Stimulated activated memory B cell treated with anti-CD40 and anti-IgM and Interleukin-4, amounts not matched to agents 10 μg/mL and 1 μg/mL and 100 μg/mL, for 72 hours (primary cell): ENCODE data around the gene PARD3.

ENCODE experiments used
- ATAC-seq: fragments of 150-1000 bp; cut with Tn5 transposase; 2 replicates; pipeline ENCODE4 v1.10.0; 2021
- H3K27ac Mint-ChIP-seq: one replicate; pipeline ENCODE4 v1.8.0; 2022; ENCODE audit warnings: mild to moderate bottlenecking, mixed read lengths
- H3K27me3 Mint-ChIP-seq: one replicate; pipeline ENCODE4 v1.8.0; 2022; ENCODE audit warnings: mixed read lengths
- H3K36me3 Mint-ChIP-seq: one replicate; pipeline ENCODE4 v1.8.0; 2022; ENCODE audit warnings: mixed read lengths
- H3K4me1 Mint-ChIP-seq: one replicate; pipeline ENCODE4 v1.8.0; 2022; ENCODE audit warnings: mixed read lengths
- H3K4me3 Mint-ChIP-seq: one replicate; pipeline ENCODE4 v1.8.0; 2022; ENCODE audit warnings: mild to moderate bottlenecking, moderate library complexity, mixed read lengths
- H3K9me3 Mint-ChIP-seq: one replicate; pipeline ENCODE4 v1.8.0; 2022; ENCODE audit warnings: mixed read lengths

PARD3 gene

DNA sequence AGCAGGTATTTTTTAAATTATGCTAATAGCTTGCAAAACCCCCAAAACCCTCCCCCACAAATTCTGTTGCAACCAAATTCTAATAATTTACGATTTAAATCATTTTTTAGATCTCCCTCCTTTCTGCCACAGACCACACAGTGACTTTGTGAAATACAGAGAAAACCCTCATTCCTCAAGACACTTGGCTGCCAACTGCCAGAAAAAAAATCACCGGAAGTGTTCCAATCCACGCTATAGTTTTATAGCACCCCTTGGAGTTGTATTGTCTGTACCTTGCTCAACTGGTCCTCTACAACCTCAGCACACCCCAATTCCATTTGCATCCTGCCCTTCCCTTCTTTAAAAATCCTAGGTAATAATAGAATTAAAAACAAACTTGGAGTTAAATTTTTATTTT is 560.1 kb downstream of the PARD3 start:
- no peak overlapping the region for H3K4me3 Mint-ChIP-seq
- no peaks in the 10 kb centered on the region for H3K9me3 Mint-ChIP-seq
- H3K36me3 Mint-ChIP-seq, result no peaks in the 10 kb centered on the region
- H3K27me3 Mint-ChIP-seq, result no peaks in the 10 kb centered on the region
- no peak for ATAC-seq
- H3K27ac Mint-ChIP-seq, result no peak overlapping the region
- H3K4me1 Mint-ChIP-seq, result no peaks in the 10 kb centered on the region

DNA sequence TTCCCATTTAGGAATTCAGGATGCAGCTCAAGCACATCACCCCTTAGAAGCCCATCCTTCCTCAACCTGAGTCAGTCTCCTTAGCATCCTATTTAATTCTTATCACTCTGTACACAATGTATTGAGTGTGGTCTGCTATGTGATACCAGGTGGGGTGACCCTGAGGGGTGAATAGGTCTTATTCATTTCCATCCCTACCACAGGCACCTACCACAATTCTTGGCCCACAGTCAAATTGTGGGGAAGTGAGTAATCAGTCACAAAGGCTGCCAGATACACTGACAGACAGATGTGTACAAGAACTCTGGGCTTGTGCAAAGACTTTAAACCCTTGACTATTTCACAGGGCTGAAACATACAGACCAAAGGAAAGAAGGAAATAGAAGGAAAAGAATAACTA is 560.5 kb downstream of the PARD3 start:
- no peak overlapping the region for H3K27ac Mint-ChIP-seq
- H3K27me3 Mint-ChIP-seq, result no peaks in the 10 kb centered on the region
- no peak for ATAC-seq
- no peaks in the 10 kb centered on the region for H3K4me1 Mint-ChIP-seq
- no peak overlapping the region for H3K4me3 Mint-ChIP-seq
- H3K9me3 Mint-ChIP-seq, result no peaks in the 10 kb centered on the region
- no peaks in the 10 kb centered on the region for H3K36me3 Mint-ChIP-seq

DNA sequence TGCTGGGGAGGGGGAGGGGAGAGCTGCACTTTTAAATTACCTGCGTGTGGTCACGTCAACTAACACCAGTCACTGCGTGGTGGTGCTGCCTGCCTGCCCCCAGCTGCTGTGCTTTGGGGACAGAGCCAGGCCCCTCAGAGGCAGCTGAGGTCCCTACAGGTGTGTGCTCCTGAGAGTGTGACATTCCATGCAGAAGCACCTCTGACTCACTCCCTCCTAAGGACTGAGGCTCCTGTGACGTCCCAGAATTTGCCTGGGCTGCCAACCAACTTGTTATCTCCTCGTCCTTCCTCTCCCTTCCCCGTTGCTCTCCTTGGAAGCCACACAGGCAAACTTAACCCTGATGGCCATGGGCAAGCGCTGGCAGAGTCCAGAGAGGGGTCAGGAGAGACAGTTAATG is 563.0 kb downstream of the PARD3 start:
- Mint-ChIP-seq H3K9me3 (no peaks in the 10 kb centered on the region), H3K36me3 (no peaks in the 10 kb centered on the region), H3K4me3 (no peak overlapping the region), H3K27me3 (no peaks in the 10 kb centered on the region), H3K27ac (no peak overlapping the region), H3K4me1 (no peaks in the 10 kb centered on the region)
- no peak for ATAC-seq

DNA sequence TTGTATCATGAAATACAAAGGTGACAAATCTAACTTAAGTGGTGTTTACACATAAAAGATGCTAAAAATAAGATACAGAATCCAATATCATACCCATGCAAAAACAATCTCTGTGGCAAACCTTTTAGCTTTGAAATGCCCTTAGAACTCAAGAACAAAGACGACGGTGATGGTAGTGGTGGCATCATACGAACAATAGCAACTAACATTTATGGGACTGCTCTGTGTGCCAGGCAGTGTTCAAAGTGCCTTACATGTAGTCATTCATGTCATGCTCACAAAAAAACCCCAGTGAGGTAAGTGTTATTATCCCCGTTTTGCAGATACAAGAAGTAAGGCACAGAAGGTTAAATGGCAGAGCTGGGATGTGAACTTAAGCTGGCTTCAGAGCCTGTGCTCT is 563.9 kb downstream of the PARD3 start:
- ATAC-seq, result no peak
- Mint-ChIP-seq H3K27me3 (no peaks in the 10 kb centered on the region), H3K36me3 (no peaks in the 10 kb centered on the region), H3K27ac (no peak overlapping the region), H3K9me3 (no peaks in the 10 kb centered on the region), H3K4me1 (no peaks in the 10 kb centered on the region), H3K4me3 (no peak overlapping the region)

DNA sequence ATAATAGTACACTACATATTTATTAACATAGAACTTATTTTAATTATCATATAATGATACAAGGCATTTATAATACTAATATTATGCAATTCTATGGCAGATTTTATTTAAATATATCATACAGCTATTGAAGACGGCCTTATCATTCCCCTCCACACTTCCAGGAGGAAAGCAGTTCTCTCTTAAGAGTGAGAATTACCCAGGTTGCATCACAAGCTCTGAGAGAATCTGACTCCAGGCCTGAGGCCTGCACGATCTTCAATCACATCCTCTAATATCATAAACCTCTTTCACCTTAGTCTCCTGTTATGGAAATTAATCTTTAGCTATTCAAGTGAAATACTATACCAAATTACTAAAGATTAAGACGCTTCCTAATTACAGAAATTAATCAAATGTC is 564.4 kb downstream of the PARD3 start:
- ATAC-seq, result no peak
- Mint-ChIP-seq H3K4me1 (no peaks in the 10 kb centered on the region), H3K27me3 (no peaks in the 10 kb centered on the region), H3K9me3 (no peaks in the 10 kb centered on the region), H3K36me3 (no peaks in the 10 kb centered on the region), H3K27ac (no peak overlapping the region), H3K4me3 (no peak overlapping the region)

DNA sequence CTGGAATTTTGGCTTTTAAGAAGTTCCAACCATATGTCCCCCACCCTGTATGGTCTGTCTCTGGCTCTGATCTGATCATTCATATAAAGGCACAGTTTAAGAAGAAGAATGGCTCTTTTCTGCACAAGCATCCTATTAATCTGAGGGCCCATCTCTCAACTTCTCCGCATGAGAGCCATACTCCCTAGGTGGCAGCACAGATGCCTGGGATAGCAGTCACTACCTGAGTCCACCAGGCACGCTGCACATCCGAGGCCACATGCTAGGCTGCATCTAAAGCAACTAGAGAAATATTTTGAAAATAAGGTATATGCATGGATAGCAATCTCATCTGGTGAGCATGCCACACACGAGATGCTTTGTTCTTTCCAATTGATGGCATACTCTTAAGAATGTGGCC is 565.5 kb downstream of the PARD3 start:
- no peaks in the 10 kb centered on the region for H3K4me1 Mint-ChIP-seq
- H3K27me3 Mint-ChIP-seq, result no peaks in the 10 kb centered on the region
- H3K9me3 Mint-ChIP-seq, result no peaks in the 10 kb centered on the region
- H3K36me3 Mint-ChIP-seq, result no peaks in the 10 kb centered on the region
- no peak overlapping the region for H3K27ac Mint-ChIP-seq
- H3K4me3 Mint-ChIP-seq, result no peak overlapping the region
- ATAC-seq, result no peak

DNA sequence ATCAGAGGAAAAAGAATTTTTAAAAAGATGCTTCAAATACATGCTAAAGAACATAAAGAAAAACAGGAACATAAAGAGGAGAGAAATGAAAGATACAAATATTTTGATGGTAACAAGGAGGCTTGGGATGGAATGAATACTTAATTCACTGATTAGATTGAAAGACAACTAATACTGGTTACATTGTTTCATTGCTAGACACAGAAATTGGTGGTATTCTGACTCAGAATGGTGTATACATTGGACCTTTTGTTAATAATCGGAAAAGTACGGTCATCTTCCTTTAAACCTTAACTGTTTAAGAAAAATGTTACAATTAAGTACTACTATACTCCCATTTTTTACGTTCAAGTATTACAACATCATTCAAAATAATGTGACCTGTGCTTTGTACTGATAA is 567.5 kb downstream of the PARD3 start:
- Mint-ChIP-seq H3K4me3 (no peak overlapping the region), H3K9me3 (no peaks in the 10 kb centered on the region), H3K27ac (no peak overlapping the region), H3K36me3 (no peaks in the 10 kb centered on the region), H3K4me1 (no peaks in the 10 kb centered on the region), H3K27me3 (no peaks in the 10 kb centered on the region)
- no peak for ATAC-seq

DNA sequence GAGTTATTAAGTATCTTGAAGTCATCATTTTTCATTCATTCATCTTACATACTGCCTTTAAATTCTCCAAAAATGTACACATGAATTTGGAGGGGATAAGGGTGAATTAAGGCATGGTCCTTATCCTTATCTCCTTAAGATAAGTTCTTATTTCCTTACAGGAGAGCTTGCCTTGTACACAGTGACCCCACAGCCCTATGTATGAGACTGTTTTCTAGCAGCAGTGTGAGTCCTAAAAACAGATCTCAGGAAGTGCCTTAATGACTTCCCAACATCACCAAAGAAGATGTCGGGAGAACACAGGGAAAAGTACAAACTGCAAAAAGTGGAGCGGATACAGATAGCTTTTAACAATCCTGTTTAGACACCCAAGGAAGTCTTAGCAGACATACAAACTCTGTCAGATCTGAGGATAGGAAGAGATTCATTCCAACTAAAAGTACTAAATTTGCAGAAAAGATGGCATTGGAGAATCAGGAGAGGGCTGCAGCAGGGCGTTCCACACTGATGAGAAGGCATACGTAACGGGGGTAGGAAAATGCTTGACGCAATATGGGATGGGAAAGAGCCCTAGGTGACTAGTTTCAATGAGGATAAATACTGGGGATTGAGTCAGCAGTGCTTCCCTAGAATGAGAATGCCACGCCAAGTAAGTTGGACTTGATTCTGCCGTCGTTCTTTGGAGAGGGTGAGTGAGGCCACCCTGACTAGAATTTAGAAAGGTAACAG is 570.2 kb downstream of the PARD3 start:
- Mint-ChIP-seq H3K4me3 (no peak overlapping the region), H3K9me3 (no peaks in the 10 kb centered on the region), H3K27me3 (no peaks in the 10 kb centered on the region), H3K4me1 (no peaks in the 10 kb centered on the region), H3K27ac (no peak overlapping the region), H3K36me3 (no peaks in the 10 kb centered on the region)
- ATAC-seq, result no peak

DNA sequence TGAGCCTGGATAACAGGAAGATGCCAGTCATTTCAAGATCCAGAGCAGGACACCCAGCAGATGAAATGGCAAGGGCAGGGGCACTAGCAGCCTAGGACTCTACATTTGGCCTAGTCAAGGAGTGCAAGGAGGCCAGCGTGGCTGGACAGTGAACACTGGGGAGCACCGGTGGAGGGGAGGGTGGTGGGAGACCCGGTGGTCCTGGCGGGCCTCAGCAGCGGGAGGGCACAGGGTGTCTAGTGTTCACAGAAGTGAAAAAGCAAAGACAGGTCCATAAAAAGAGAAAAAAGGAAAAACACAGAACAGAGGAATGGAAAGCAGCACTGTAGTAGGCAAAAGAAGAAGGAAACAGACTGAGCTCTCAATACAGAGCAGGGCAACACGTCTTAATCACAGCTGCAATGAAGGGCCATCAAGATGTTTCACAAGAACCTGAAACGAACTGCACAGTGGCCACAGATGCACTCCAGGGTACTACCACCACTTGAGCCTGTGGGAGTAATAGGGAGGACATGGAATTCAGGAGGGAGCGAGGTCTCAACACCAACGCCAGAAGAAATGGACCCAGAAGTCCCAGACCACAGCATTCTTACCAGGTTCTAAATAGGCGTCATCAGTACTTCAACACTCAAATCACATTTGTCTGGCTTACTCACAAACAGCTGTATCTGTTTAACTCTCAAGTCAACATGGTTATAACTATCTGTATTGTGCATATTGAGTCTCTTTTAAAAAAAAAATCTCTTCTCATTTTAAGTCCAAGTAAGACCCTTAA is 573.7 kb downstream of the PARD3 start:
- H3K36me3 Mint-ChIP-seq, result no peaks in the 10 kb centered on the region
- no peak overlapping the region for H3K4me3 Mint-ChIP-seq
- H3K27me3 Mint-ChIP-seq, result no peaks in the 10 kb centered on the region
- ATAC-seq, result peak; percentile 12
- H3K27ac Mint-ChIP-seq, result no peak overlapping the region
- peaks cover 2% of the 10 kb centered on the region for H3K9me3 Mint-ChIP-seq
- no peaks in the 10 kb centered on the region for H3K4me1 Mint-ChIP-seq

DNA sequence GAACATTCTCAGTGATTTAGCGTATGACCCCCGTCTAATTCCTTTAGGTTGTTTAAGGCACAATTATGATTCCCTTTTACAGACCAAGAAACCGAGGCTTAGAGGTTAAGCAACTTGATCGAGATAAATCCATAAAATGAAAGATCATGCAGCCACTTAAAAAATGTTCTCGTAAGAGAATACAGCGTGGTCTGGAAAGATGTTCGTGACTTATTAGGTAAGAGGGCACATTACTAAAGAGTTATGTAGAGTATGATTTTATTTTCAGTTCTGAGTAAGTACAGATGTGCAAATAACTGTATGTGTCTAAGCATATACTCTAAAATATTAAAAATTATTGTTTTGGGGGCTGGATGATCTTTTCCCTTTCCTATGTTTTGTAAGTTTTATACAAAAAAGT is 575.1 kb downstream of the PARD3 start:
- Mint-ChIP-seq H3K9me3 (peaks cover 2% of the 10 kb centered on the region), H3K4me3 (no peak overlapping the region), H3K27me3 (no peaks in the 10 kb centered on the region), H3K27ac (no peak overlapping the region), H3K36me3 (no peaks in the 10 kb centered on the region), H3K4me1 (no peaks in the 10 kb centered on the region)
- no peak for ATAC-seq

DNA sequence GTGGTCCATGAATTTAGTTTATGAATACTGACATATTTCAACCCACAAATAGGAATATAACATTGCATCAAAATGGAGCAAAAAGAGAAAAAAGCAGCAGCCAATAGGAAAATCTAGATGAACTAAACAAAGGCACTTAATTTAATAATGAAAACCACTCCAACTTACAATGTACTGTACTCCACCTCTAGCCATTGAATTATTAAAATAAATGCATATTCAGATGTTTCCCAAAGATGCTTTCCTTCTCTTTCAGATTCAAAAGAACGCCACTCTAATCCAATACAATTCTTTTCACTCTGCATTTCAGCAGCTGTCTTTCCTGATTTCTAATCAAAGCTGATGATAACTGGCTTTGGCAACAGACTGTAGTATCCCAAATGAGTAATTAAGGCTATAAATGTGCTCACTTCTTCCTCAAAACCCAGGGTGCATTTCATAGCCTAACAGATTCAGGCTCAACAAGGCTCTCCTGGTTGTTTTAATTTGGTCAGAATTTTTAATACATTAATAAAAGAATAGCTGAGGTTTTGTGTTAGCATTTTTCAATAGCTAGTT is 577.1 kb downstream of the PARD3 start:
- no peak overlapping the region for H3K27ac Mint-ChIP-seq
- H3K9me3 Mint-ChIP-seq, result peaks cover 2% of the 10 kb centered on the region
- ATAC-seq, result no peak
- H3K36me3 Mint-ChIP-seq, result no peaks in the 10 kb centered on the region
- H3K27me3 Mint-ChIP-seq, result no peaks in the 10 kb centered on the region
- H3K4me3 Mint-ChIP-seq, result no peak overlapping the region
- no peaks in the 10 kb centered on the region for H3K4me1 Mint-ChIP-seq

DNA sequence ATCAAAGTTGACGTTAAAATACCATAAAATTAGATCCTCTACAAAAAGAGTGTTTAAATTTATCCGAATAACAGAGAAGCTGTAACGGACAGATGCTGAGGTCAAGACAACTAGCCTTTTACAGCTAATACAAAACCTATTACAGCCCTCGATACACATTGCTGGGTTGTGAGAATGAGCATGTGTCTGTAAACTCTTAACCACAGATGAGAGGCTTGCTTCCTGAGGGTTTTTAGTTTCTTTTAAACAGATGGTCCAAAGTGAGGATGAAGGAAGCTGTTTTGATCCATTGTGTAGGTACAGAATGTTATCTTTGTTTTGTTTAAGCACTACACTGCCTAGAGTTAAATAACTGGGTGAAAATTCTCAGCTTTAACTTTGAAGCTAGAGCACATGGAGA is 578.2 kb downstream of the PARD3 start:
- H3K36me3 Mint-ChIP-seq, result no peaks in the 10 kb centered on the region
- H3K4me3 Mint-ChIP-seq, result no peak overlapping the region
- peaks cover 2% of the 10 kb centered on the region for H3K9me3 Mint-ChIP-seq
- no peaks in the 10 kb centered on the region for H3K4me1 Mint-ChIP-seq
- H3K27me3 Mint-ChIP-seq, result no peaks in the 10 kb centered on the region
- no peak overlapping the region for H3K27ac Mint-ChIP-seq
- no peak for ATAC-seq

DNA sequence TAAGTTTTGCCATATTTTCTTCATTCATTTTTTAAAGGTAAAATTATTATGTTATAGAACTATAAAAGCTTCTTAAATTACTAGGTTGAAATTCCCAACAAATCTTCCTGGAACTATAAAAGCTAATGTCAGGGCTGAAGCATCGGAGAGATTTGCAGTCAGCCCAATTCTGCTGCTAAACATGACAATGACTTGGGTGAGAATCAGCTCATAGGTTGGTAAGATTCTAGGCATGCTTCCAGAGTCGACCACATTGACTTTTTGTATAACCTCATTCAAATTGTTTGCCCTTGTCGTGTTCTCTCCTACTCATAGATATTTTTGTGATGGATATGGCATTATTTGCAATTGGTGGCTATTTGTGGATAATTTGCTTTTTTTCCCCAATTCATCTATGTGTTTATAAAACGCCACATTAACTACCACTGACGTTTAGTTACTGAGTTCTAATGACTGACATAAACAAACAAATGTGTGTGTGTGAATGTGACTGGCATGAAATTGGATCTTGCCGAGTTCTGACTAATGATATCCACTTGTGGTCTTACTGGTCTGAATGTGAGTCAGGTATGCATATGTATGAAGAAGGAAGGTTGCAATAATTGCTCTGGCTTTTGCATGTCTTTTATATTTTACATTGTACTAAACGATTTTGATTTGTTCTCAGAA is 579.8 kb downstream of the PARD3 start:
- Mint-ChIP-seq H3K27me3 (no peaks in the 10 kb centered on the region), H3K4me3 (no peak overlapping the region), H3K27ac (no peak overlapping the region), H3K36me3 (no peaks in the 10 kb centered on the region), H3K4me1 (no peaks in the 10 kb centered on the region), H3K9me3 (peaks cover 2% of the 10 kb centered on the region)
- no peak for ATAC-seq

DNA sequence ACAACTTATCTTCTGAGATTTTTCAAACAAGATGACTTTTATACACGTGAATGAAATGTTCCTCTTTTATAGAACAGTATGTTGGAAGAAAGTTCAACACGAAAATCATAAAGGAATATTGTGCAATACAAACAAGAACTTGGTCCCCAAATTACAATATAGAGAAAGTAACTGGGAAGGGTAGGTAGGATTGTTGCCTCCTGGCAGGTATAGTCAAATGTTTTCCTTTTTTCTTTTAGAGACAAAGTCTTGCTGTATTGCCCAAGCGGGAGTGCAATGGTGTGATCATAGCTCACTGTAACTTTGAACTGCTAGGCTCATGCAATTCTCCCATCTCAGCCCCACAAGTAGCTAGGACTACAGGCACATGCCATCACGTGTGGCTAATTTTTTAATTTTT is 582.6 kb downstream of the PARD3 start:
- no peaks in the 10 kb centered on the region for H3K4me1 Mint-ChIP-seq

DNA sequence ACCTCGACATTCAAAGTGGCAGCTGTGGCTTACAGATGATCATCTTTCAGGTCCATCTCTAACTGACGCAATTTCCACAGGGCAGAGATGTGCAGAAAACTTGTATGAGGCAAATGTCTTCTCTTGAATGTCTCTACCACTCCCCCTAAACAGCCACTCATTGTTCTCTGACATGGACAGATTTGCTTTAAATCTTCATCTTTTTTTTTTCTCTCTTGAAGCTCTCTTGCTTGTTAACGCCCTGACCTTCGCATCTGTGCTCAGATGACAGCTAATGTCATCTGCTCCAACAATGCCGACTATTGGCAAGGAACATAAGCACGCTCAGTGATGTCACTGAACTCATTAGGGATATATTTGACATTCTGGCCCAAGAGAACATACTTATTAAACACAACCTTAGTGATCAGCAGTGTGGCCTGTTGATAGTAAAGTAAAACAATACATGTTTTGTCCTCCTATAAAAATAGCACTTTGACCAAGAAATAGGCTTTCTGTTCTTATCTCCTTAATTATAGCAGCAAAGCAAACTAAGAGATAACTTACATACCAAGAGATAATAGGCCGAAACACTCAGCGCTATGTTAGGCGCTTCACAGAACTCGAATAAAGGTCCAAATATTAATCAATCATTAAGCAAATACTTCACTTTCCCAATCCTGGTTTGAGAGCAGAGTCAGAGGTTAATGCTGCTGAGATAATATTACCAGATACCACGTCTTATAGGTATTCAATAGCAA is 583.5 kb downstream of the PARD3 start:
- Mint-ChIP-seq H3K27me3 (no peaks in the 10 kb centered on the region), H3K9me3 (peaks cover 4% of the 10 kb centered on the region), H3K4me3 (no peak overlapping the region), H3K4me1 (no peaks in the 10 kb centered on the region), H3K36me3 (no peaks in the 10 kb centered on the region), H3K27ac (no peak overlapping the region)
- no peak for ATAC-seq

More for the DNA sequence above, 582.6 kb downstream of the PARD3 start:
- no peaks in the 10 kb centered on the region for H3K27me3 Mint-ChIP-seq
- no peaks in the 10 kb centered on the region for H3K36me3 Mint-ChIP-seq
- no peaks in the 10 kb centered on the region for H3K9me3 Mint-ChIP-seq
- no peak for ATAC-seq
- no peak overlapping the region for H3K4me3 Mint-ChIP-seq
- H3K27ac Mint-ChIP-seq, result no peak overlapping the region
